SU-DHL-6 (cell line): Measurements from ENCODE around the gene MARS1.

Source experiments
- CTCF ChIP-seq: fragments of 200-600 bp; sonication (generic); IDR thresholded peaks from one replicate; pipeline ENCODE4 v1.5.1; 2017; ENCODE audit warnings: antibody characterized with exemption, mild to moderate bottlenecking, low read length, moderate library complexity; ENCODE audit not compliant: insufficient read depth, poor library complexity, severe bottlenecking
- EZH2phosphoT487 ChIP-seq: fragments of 200-600 bp; sonication (generic), shearing (Covaris generic); conservative IDR thresholded peaks from 2 replicates; pipeline ENCODE4 v1.6.1; 2018; ENCODE audit warnings: mild to moderate bottlenecking, antibody characterized with exemption, low read length, moderate library complexity, mixed read lengths

GRCh38 chr12:57536597-57536942 is 48.7 kb downstream of the MARS1 start:
- TF ChIP-seq CTCF (no peak), EZH2phosphoT487 (no peak)
